GM21619 (cell line): Measurements from ENCODE around the gene IQCB1.
"Not testable (repeated sequence)": the region's sequence is repeated elsewhere in the genome, so short reads cannot be mapped to it uniquely, and the experiment has no call there.

Experiments
- ATAC-seq: cut with Tn5 transposase; IDR thresholded peaks from one replicate; pipeline ENCODE4 v1.9.1; 2021; ENCODE audit not compliant: unreplicated experiment

The IQCB1 gene

DNA sequence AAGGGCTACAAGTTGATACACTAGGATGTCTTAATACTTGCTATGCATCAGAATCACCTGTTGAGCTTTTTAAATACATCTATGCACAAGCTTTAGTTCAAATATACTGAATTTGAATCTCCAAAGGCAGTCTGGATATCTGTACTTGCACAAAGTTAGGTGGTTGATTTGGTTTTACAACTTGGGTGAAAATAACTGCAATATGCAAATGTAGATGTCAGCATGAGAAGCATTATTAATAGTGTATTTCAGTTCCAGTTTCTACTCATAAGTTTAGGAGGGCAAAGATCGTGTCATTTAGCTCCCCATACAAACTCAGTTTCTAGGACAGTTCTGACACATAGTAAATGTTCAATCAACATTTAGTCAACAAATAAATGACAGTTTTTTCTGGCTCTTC is 25.6 kb downstream of the IQCB1 start:
- ATAC-seq = peak; percentile 99

DNA sequence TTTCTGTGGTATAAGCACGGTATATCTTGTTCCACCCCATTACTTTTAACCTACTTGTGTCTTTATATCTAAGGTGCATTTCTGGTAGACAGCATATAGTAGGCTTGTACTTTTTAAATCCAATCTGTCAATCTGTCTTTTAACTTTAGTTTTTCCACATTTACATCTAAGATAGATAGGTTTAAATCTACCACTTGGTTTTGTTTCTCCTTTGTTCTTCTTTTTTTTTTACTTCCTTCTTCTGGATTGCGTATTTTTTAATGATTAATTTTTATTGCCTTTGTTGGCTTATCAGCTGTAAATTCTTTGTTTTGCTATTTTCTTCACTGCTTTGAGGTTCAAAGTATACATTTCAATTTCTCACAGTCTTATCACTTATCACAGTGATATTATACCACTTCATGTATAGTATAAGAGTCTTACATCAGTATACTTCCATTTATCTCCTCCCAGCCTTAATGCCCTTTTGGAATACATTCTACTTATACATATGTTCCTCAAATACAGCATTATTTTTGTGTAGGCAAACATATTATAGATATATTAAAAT is 31.0 kb downstream of the IQCB1 start:
- no peak for ATAC-seq

DNA sequence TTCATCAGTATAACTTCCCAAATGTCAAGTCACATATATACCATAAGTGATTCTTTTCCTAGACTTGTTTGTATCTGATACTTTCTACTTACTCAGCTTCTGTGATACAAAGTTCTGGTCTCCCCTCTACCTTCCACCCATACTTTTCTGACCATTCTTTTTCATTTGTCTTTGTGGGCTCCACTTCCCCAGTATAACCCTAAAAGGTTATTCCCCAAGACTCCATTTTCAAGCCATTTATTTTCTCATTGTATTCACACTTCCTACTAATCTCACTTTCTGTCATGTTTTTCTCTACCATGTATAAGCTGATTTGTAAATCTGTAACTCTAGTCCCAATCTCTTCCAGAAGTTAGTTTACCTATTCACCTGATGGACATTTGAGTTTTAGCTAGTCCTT is 34.0 kb downstream of the IQCB1 start:
- no peak for ATAC-seq

DNA sequence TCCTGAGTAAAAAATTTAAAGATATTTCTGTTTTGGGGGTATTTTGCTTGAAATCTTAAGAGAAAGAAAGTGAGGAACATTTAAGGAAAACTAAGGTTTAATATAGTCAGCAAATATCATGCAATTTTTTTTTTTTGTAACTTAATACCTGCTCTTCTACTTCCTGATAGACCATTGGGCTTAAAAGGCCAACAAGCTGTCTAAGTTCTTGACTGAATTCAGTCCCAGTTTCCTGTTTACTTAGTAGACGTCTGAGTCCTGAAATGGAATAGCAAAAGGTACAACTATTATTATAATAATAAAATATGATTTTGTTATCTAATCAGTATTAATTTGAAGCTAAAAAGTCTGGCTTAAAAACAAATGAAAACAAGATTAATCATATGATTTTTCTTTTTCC is 37.9 kb downstream of the IQCB1 start:
- no peak for ATAC-seq

DNA sequence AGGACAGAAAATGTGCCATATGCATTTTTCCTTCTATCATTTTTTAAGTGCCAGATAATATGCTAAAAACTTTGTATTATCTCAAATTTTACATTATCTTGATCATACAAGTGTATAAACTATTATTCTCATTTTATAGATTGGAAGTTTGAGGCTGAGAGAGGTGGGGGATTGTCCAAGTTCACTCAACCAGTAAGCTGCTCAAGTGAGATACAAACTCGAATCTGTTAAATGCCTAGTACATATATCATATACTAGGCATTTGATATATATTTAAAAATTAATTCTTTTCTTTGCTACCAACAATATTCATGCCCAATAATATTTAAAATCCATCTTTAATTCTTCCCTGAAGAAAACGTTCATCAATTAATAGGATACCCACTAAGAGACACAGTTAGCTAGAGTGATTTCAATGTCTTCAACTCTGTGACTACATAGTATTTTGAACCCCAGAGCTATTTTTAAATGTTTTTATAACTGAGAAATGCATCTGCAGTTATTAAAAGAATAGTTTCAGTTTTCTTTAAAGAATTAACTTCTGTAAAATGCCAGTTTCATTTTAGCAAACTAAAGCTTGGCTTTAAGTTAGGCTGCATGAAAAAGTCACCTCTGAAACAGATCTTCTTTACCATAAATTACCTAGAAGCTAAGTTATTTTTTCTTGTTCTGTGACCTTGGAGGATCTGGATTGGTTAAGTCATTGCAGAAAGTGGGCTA is 40.4 kb downstream of the IQCB1 start:
- no peak for ATAC-seq

DNA sequence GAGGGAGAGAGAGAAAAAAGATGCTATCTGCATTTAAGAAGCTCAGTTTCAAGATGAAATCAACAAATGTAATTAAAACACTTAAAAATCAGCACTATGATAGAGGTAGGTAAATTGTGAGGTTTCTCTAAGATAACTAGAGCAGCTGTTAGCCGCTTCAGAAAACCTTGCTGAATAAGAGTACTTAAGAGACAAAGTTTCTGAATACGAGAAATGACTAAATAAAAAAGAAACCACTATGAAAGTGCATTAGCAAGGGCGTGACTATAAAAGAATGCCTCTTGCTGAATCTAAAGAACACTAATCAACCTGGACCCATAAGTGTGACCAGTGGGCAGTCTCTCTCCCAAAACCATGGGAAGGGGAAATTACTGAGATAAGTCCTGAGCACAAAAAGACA is 41.8 kb downstream of the IQCB1 start:
- peak; percentile 64 for ATAC-seq

DNA sequence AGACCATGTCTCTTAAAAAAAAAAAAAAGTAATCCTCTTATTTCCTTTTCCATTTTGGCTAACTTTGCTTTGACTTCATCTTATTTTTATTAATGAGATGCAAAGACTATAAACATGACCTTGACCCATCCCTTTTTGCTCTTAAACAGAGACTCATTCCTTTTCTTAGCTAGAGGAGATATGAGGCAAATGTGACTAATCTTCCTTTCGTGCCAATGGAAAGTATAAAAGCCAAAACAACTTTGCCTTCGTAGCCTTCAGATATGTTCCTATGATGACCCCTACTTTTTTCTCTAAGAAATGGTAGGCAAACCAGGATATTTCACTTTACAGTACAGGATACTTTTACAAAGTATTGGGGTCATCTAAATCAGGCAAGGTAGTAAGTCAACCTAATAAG is 48.4 kb downstream of the IQCB1 start:
- ATAC-seq = no peak

DNA sequence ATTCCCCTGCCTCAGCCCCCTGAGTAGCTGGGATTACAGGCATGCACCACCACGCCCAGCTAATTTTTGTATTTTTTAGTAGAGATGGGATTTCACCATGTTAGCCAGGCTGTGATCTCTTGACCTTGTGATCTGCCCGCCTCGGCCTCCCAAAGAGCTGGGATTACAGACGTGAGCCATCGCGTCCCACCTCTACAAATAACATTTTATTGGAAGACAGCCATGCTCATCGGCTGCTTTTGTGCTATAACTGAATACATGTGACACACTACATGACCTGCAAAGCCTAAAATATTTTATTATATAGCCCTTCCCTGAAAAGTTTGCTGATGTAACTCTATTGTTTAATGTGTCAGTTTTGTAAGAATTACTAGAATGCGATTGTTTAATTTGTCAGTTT is 52.1 kb downstream of the IQCB1 start:
- ATAC-seq = not testable (repeated sequence)

DNA sequence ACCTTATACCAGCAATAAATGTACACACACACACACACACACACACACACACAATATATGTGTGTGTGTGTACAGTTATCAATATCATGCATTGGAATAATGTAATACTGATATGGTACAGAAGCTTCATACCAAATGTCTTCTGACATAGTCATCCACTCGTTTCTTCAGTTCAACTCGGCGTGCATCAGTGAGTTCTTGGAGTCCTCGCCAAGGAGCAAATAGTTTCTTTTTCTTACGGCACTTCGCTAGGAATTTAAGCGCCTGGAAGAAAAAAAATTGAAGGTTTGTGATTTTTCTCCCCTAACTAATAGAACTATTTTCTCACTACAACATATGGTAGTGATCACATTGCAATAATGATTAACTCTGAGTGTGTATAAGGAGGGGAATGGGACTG is 53.2 kb downstream of the IQCB1 start:
- no peak for ATAC-seq

DNA sequence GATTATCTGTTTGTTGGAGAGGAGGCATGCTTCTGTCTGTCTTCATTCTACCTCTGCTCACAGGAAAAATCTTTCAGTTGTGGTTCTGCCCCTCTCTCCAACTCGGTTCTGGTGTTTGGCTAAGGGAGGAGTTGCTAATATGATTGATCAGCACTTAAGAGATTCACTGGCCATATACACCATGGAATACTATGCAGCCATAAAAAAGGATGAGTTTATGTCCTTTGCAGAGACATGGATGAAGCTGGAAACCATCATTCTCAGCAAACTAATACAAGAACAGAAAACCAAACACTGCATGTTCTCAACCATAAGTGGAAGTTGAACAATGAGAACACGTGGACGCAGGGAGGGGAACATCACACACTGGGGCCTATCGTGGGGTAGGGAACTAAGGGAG is 59.8 kb downstream of the IQCB1 start:
- not testable (repeated sequence) for ATAC-seq

DNA sequence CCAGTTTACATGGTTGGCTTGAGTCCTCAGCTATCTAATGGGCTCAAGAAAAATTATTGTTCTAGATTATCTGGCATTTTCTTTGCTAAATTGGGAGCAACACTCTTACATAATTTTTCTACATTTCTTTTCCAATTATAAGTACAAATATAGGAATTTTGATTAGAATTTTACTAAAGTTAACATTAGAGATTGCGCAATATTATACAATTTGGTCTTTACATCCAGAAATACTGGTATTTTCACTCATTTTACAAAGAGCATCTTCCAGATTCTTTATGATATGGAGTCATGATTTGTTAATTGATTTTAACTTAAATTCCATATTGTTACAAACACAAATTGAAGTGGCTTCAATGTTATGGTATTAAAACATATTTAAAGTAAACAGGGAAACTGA is 65.6 kb downstream of the IQCB1 start:
- ATAC-seq = no peak

DNA sequence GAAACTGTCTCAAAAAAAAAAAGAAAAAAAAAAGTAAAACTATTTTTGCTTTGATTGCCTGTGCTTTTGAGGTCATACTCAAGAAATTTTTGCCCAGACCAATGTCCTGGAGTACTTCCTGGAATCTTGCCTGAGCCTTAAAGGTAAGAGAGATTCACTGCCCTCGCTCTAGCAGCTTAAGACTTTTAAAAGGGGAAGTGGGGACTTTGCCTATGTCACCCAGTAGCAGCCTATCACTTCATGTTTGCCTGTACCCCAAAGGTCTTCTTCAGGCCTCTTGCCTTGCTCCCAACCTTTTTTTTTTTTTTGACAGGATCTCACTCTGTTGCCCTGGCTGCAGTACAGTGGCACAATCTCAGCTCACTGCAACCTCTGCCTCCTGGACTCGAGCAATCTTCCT is 66.4 kb downstream of the IQCB1 start:
- ATAC-seq = no peak

DNA sequence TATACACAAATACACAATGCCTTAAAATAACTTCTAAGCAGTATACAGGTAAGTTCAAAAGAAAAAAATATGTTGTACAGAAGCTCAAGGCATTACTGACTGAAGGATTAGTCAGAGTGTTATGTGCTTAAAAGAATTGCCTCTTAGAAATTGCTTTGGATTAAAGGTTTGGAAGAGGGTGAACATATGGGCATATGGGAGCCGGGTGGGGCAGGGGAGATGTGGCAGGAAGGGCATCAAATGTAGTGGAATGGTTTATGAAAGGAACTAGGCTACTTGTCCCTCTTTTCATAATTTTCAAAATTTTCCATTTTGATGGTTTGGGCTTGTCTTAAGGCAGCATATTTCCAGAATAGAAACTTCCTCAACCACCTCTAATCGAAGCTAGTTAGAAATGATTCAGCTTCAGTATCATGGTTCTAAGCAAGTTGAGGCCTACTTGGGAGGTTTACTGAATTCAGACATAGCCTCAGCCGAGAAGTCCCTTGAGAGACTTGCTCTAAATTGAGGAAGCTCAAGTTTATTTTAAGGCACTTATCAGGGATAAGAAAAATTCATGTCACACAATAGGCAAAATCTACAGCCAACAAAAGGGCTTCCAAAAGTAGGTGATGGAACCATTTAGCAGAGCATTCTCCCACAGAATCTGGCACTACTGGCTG is 75.2 kb downstream of the IQCB1 start:
- no peak for ATAC-seq

DNA sequence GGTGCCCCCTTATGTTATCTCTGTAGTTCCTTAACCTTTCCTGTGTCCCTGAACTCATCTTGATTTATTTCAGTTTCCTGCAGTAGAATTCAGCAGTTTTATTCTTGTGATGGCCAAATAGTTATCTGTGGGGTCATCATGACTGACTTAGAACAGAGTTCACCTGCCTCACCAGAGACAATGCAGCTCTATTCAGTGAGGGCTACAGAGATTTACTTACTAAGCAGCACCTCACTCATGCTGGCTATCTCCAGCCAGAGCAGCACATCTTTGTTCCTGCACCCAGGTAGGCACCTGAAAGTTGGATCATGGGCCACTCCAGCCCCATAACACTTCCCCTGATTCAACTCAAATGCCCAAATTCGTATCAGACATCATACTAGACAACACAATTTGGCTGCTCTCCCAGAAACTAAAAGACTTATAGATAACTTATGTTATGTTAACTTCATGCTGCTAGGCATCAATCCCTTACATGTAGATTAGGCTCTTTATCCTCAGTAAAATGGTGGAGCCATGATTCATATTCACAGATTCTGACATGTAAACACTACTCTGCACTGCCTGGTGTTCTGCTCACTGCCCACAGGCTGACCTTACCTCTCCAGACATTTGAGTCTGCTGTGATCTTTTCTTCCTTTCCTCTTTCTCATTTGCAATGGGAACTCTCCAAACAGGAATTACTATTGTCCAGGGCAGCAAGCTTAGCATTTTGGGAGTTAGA is 76.0 kb downstream of the IQCB1 start:
- ATAC-seq = no peak

DNA sequence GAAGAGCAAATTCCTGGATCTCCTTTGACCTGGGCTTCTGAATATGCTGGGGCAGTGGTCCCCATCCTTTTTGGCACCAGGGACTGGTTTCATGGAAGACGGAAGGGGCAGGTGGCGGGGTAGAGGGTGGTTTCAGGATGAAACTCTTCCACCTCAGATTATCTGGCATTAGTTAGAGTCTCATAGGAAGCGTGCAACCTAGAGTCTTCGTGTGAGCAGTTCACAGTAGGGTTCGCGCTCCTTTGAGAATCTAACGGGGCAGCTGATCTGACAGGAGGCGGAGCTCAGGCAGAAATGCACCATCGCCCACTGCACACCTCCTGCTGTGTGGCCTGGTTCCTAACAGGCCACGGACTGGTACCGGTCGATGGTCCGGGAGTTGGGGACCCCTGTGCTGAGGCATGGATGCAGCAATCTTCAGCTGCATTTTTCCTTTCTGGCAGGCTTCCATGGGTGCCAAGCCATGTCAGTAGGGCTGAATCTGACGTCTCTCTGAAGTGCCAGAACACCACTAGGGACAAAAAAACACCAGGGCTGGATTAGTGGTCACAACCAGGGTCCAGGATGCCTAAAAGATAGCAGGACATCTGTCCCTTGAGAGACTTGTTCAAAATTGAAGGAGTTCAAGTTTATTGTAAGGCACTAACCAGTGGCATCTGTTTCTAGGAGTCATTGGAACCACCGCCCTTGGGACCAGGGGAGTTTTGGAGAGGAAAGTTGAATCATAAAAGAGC is 76.9 kb downstream of the IQCB1 start:
- ATAC-seq = no peak

DNA sequence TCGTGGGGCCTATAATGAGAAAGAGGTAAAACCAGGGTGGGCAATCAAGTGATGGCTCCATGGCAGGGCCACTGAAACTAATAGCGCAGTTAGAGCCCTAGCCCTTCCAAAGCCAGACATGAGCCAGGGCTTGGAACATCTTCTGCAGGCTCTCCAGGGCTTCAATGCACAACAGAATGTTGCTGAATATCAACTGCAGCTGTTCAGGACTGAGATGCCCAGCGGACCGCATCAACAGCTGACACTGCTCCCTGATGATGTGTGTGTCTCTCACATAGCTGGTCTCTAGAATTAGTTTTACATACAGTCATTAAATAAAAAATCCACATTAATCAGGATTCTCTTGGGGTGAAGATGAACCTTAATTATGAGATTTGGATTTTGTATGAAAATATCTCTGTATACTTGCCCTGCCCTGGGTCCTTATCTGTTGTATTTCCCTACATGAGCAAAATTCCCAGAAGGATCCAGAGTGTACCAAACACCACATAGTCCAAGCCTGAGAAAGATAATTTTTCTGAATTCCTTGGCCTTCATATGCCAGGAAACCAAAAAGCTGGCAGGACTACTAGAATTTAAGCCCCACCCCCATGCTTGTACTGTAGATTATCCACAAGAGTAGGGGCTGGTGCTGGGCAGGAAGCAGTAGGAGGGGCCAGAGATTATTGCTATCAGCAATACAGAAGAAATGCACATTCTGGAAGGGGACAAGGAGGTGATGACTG is 77.6 kb downstream of the IQCB1 start:
- no peak for ATAC-seq

DNA sequence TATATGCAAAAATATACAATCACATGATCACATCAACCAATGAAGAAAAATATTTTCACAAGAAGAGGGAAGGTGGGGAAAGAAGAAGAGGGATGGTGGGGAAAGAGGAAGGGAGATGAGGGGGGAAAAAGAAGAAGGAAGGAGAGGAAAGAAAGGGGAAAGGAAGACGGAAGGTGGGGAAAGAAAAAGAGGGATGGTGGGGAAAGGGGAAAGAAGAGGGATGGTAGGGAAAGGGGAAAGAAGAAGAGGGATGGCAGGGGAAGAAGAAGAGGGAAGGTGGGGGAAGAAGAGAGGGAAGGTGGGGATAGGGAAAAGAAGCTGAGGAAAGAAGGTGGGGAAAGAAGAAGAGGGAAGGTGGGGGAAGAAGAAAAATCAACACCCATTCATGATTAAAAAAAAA is 82.1 kb downstream of the IQCB1 start:
- no peak for ATAC-seq

DNA sequence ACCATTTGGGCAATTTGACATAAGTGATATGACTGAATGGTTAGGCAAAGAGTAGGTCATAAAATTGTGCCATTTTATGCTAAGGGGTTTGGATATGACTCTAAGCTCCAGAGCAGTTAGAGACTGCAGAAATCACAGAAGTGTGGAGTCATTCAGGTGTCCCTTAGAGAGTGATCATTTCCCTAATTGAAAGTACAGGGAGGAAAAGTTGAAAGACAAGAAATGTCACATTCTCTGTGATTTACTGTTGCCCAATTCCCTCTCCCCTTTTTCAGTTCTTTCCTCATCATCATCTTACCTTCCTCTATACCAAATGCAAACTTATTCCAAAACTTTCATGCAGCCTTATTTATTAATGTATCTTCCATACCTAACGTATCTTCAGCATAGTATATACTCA is 82.6 kb downstream of the IQCB1 start:
- no peak for ATAC-seq

DNA sequence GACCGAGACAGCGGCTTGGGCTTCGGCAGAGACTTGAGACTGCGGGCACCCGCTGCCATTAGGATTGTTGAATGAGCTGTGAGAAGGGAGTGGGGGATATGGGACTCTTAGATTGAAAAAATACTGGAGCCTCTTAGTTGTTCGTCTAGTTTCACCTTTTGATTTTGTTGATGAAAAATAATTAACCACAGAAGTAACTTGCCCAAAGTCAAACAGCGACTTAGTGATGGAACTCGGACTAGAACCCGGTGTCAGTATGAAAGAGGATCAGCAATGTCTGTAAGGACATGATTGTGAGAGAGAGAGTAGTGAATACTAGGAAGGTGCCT is 84.8 kb downstream of the IQCB1 start:
- no peak for ATAC-seq

DNA sequence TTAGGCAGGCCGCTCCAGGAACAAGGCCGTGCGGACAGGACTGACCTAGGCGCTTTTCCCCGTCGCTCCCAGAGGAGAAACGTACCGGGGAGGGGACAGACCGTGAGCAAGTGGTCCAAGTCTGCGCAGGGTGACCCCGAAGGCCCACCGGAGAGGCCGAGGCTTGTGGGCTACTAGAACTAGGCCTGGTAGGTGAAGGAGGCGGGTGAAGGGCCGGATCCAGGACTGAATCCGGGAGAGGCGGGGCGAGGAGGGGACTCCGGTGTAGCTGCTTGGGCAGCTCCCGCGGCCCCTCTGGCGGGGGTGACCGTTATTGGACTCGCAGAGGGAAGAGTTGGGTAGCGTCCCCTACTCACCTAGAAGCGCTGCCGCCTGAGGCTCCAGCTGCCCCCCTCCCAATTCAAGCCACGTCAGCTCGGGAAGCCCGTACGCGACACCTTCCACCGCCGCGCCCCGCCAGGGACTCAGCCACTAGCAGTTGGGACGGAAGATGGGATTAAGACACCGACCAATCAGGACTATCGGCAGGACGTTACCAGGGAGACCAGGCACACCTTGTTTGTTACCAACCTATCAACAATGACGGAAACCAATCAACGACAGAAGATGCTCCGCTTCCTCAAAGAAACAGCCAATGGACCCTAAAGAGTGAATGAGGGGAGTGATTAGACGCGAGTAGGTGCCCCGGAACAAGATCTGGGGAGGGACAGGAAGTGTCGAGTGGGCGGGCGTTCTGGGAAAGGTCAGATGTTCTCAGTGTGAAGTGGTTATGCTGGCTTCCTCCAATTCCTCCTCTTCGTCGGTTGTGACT is 85.4 kb downstream of the IQCB1 start, which contains the start of gene GOLGB1:
Gene GOLGB1 (minus strand): TSS at position 466 of the 811 bp plus-strand sequence. CDS start 18,770 bp downstream, outside the sequence.
- peak; percentile 98 for ATAC-seq
